ENCODE data around the gene HIPK2. TPM values are rescaled to one million over a fixed set of nuclear protein-coding genes. Genes with fewer than 3 reads are reported as not detected.

The HIPK2 gene
- total RNA-seq, 1 experiment from 2014 or later = 8.3 TPM

DNA sequence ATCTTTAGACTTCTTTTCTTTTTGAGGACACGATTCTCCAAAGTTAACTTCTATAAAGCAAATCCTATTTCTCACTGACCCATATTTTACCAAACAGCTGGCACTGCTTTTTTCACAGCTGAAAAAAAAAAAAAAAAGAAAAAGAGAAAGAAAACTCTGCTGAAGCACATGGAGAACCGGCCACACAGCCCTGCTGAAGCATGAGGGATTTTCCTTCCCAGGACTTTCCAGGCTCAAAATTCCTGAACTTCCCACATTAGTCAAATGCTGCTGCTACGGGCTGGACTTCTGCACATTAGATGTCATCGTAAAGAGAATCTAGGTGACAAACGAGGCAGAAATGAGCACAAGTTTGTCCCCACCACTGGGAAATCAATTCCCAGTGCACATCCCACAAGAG, 25.2 kb downstream of the HIPK2 start:
- no peak for DNase-seq (ENCODE audit: low read depth)

DNA sequence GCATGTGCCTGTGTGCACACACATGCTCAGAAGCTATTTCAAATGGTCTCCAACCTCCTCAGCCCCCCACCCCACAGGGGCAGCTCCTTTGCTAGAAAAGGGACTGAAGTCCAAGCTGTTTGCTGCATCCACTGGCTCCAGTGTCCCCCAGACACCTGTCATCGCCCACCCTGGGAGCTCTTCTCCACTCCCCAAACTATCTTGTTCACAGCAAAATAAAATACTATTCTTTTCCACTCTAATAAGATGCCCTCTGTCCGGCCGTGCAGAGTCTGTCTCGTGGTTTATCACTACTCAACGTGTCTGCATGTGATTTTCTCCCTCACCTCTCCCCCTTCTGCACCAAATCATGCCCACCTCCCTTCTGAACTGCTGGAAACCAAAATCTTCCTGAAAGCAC, 25.6 kb downstream of the HIPK2 start:
- no peak for DNase-seq (ENCODE audit: low read depth)

DNA sequence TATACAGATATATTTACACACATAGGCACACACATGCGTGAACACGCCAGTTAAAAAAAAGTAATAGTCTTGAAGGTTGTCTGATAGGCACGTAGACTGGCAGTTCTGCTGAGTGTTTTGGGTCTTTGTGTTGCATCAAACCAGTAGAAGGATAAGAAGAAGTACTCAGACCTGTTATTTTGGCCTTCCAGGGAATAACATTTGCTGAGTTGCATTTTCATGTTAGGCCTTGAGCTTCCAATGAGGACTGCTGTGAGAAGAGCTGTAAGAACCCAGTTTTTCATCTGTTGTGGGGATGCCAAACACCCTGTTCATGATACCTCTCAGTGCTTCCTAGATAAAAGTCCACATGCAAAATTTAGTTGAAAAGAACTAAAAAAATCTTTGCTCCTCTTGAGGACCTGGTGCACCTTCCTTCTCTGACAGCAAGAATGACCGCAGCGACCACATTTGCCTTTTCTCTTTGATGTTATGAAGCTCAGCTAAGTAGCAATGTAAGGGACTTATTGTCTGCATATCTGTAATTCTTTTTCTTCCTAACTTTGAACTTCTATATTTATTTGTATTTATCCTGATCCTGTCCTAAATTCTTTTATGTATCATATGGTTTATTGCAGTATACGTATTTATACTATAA, 27.2 kb downstream of the HIPK2 start:
- no peak for DNase-seq (ENCODE audit: low read depth)

DNA sequence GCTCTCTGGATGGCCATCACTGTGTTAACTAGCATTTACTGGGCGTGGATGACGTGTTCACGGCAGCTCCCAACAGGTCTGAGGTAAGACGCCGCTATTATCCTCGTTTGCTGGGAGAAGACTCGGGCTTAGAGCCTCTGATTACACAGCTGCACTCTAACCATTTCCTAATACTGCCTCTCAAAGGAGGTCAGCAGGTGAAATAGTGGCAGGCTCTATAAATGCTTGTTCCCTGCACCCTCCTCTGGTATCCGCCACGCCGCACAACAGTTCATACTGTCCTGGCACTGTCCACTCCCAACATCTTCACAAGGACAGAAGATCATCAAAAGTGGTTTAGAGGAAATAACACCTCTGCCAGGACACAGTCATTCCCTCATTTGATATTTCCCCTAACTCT, 28.3 kb downstream of the HIPK2 start:
- no peak for DNase-seq (ENCODE audit: low read depth)

DNA sequence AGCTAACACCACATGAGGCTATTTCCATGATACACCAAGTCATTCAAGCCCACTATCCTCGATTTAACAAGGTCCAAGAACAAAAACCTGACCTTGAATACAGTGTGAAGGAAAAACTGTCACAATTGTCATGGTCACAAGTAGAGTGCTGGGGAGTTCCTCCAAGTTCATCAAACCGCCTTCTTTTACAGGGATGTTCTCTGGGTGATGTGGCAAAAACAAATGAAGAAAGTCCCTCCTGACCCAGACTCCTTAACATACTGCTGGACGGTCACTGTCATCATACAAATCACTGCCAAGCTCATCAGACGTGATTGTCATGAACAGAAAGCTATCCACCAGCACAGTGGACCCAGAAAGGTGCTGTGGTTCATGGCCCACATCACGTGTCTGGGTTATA, 28.9 kb downstream of the HIPK2 start:
- DNase-seq (ENCODE audit: low read depth) = no peak

DNA sequence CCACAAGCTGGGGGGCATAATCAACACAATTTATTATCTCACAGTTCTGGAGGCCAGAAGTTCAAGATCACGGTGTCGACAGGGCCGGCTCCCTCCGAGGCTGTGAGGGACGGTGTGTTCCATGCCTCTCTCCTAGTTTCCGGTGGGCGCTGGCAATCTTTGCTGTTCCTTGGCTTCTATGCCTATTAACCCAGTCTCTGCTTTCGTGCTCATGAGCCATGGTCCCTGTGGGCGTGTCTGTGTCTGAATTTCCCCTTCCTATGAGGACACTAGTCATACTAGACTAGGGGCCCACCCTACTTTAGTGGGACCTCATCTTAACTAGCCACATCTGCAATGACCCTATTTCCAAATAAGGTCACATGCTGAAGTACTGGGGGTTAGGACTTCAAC, 29.4 kb downstream of the HIPK2 start:
- DNase-seq (ENCODE audit: low read depth) = no peak

DNA sequence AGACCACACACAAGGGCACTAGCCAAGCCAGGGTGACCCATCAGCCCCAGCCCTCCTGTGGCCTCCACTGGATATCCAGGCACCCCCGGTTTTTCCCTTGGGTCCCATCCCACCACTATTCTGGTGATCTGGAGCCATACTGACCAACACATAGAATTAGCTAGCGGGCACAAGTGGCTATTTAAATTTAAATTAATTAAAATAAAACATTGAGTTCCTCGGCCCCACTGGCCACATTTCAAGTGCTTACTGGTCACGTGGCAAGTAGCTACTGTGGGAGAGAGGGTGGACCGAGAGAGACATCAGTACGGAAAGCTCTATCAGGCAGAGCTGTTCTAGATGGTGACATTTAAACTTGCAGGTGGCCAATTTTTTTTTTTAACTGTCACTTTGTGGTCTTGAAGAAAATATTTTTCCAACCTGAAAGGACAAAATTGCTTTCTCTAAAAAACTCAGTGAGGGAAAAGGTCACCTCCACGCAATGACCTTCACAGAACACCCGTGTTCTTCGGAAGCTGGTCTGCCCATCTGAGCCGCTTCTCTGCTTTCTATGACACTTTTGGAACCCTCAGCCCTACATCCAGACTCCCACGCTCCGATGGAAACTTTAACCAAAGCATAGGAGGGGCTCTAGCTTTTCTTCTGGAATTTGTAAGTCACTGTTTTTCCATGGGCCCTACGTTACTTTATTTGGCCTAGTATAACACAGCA, 30.0 kb downstream of the HIPK2 start:
- no peak for DNase-seq (ENCODE audit: low read depth)

DNA sequence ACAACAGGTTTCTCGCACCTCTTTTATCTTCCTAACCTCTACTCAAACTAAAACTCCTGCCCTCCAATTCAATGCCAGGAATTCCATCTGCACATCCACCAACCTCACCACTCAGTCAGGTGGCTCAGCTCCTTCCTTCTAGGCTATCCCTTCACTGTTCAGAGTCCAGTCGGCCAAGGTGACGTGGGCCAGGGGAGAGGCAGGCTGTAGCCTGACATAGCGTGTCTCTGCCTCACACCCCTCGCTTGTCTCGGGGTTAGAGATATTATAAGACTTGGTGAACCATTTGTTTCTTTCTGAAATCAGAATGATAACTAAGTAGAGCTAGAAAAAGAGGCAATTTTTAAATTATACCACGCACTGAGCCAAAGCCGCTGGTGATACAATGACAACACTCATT, 31.1 kb downstream of the HIPK2 start:
- DNase-seq (ENCODE audit: low read depth) = no peak

DNA sequence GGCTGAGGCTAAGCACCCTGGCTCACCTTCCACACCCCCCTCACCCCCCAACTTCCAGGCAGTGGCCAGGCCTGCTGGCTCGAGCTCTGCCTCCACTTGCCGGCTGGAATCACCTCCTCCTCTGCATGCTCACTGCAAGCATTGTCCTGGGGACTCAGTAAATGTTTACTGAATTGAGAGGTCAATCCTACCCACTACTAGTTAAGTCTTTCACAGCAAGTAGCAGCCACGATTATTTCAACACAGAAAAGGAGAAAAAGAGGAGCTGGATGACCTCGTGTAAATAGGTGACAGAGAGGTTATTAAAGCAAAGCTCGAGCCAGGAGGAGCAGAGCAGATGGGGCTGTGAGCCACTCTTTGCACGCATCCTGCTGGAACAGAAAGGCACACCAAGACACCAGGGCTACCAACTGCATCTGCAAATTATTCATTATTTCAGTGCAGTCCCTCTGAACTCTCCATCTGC, 32.1 kb downstream of the HIPK2 start:
- DNase-seq (ENCODE audit: low read depth) = peak; percentile 15

DNA sequence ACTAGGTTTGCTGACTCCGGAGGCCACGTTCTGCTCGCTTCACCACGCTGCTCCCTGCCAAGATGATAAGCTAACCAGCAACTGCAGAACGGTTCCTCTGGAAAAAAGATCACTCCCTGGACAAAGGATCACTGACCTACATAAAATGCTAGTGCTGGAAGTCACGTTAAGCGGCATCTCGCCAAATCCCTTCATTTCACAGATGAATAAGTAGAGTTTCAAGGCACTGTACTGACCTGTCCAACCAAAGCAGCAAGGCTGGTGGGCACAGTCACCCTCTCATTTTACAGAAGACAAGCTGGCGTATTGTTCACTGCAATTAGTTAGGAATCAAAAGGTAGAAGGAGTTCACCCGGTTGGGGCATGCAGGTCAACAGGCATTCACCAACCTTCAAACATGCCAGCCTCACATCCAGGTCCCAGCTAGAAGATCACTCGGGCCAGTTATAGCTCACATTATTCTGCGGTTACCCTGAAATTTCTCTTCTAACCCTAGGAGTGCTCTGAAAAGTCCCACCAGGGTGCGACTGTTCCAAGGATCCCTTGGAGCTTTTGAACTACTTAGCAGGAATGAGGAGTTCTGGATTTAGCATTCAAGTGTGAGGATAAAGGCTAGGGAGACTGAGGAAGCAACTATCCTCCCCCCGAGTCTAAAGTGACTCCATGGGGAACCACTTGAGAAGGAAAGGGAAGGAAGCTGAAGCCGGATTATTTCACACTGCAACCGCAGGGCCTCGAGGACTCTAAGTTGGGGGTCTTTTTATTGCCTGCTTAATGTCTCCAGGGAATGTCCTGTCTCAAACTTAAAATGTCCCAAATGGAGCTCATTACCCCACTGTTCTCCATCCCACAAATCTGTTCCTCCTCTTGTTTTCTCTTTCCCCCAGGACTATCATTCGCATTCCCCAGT, 32.8 kb downstream of the HIPK2 start:
- DNase-seq (ENCODE audit: low read depth) = no peak

DNA sequence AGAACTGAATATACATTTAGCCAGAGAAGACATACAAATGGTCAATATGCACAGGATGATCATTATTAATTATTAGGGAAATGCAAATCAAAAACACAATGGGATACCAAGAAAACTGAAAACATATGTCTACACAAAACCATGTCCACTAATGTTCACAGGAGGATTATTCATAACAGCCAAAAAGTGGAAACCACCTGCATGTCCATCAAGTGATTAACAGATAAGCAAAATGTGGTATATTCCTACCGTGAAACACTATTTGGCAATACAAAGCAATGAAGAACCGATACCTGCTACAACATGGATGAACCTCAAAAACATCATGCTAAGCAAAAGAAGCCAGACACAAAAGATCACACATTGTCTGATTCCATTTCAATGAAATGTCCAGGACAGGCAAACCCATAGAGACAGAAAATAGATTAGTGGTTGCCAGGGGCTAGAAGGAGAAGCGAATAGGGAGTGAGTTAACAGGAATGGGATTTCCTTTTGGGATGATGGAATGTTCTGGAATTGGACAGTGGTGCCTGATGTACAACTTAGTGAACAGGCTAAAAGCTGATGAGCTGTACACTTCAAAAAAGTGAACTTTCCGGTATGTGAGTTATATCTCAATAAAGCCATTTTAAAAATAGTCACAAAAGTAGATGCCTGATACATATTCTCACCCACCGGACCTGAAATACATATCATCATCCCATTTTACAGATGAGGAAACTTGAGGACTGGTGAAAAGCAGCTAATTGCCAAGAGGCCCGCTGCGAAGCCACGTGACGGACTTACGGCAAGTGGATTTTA, 33.6 kb downstream of the HIPK2 start:
- DNase-seq (ENCODE audit: low read depth) = peak; percentile 21

DNA sequence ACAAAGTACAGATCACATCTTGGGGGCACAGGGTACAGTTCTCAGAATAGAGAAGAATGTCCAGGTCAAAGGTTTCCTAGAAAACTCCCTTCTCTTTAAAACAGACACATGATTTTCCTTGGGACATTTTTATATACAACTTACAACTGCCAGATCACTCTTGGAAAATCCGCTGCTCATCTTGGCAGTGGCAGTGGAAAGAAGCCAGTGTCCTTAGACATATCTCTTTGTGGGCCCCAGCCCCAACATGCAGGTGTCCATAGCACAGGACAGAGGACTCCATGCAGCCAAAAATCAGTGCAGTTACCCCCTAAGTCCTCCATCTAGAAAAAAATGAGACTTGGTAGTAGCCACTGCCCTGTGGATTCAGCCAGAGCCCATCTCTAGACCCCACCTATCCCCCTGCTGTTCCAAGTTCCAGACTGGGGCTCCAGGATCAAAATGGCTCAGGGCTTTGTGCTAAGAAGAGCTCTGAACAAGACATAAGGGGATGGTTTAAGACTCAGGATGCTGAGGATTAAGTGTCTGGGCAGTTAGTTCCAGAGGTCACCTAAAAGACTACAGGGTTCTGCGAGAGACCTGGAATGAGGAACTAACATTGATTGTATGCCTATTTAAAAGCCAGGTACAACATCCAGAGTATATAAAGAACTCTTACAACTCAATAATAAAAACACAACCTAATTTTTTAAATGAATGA, 34.4 kb downstream of the HIPK2 start:
- DNase-seq (ENCODE audit: low read depth) = no peak

DNA sequence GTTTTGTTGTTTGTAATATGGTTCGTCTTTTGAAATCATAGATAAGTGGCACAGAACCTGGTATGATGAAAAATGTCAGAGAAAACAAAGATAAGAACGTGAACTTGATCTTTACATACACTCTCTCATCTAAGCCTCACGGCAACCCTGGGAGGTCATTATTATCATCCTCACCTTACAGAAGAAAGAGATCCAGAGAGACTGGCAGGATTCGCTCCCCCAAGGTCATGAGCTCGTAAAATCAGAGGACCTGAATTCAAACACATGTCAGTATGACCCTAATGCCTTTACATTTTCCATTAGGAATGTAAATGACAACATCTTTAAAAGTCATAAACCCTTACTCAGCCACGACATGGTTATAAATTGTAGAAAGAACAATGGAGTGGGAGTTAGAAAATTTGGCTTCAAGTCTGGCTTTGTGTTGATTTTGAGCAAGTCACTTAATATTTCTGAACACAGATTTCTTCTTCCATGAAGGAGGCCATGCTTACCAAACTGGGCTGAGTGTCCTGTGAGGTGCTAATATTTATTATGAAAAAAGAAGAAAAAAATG, 35.9 kb downstream of the HIPK2 start:
- DNase-seq (ENCODE audit: low read depth) = no peak

DNA sequence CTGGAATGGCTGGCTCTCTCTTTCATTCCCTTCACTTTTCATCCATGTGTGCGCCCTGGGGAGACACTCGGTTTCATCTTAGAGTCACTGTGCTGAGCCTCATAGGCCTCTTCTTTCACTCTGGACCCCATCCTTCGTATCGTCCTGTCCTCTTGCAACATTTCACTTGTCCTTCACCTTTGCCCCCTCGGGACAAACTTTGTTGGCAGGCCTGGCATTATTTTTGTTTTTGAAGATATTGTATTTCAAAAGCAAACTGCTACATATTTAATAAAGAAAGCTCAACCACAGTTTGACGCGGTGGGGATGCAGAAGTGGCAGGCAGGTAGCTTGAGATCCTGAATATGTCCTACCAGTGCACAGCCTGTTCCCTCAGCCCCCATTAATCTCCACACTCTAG, 36.6 kb downstream of the HIPK2 start:
- DNase-seq (ENCODE audit: low read depth) = no peak

DNA sequence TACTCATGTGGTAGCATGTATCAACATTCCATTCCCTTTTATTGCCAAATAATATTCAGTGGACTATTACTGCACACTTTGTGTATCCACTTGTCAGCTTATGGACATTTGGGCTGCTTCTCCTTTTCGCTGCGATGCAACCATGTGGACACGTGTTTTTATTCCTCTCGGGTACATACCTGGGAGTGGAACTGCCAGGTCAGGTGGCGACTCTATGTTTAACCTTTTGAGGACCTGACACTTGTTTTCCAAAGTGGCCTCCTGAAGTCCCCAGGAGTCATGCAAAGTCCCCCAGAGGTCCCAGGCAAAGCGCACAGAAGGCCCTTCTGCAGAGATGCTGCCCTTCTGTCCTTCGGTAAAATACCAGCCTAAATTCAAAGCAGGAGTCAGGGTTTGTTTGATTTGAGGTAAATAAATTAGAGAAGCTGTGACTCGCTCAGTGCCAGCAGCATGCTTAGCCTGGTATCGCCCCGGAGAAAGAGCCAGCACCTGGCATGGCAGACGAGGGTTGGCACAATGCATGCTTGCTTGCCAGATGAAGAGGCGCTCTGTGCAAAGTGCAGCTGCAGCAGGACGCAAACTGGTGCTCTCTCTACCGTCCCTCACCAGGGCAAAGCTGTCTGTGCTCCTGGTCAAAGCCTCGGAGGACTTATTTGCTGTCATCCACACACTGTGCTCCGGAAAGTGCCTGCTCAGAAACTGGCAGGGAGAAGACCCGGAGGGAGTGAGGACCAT, 37.8 kb downstream of the HIPK2 start:
- DNase-seq (ENCODE audit: low read depth) = no peak

DNA sequence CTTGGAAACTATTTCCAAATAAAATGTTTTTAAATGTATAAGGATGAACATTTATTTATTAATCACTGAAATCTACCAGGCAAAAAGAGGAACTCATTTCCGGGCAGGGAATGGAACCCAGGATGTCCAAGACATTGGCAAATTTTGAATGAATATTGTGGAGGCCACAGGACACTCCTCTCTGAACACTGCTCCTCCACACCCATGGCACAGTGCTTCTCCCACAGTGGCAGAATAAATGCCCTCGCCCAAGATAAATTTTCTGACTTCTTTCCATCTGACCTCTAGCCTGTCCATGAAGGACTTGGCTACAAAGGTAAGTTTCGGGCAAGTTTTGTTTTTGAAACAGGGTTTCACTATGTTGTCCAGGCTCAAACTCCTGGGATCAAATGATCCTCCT, 39.0 kb downstream of the HIPK2 start:
- no peak for DNase-seq (ENCODE audit: low read depth)

DNA sequence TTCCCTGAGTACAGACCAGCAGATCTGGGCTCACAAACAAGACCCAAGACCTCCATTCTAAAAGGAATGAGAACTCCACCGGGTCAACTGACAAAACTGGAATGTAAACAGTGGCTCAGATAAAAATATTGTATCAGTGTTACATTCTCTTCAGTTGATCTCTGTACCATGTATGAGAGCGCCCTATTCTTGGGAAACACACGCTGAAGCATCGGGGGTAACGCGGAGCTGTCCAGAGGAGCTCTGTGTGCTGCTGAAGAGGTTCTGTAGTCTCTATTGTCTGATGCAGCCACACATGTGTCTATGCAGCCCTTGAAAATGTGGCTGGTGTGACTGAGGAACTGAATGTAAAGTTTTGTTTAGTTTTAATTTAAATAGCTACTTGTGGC, 39.7 kb downstream of the HIPK2 start:
- peak; percentile 30 for DNase-seq (ENCODE audit: low read depth)

DNA sequence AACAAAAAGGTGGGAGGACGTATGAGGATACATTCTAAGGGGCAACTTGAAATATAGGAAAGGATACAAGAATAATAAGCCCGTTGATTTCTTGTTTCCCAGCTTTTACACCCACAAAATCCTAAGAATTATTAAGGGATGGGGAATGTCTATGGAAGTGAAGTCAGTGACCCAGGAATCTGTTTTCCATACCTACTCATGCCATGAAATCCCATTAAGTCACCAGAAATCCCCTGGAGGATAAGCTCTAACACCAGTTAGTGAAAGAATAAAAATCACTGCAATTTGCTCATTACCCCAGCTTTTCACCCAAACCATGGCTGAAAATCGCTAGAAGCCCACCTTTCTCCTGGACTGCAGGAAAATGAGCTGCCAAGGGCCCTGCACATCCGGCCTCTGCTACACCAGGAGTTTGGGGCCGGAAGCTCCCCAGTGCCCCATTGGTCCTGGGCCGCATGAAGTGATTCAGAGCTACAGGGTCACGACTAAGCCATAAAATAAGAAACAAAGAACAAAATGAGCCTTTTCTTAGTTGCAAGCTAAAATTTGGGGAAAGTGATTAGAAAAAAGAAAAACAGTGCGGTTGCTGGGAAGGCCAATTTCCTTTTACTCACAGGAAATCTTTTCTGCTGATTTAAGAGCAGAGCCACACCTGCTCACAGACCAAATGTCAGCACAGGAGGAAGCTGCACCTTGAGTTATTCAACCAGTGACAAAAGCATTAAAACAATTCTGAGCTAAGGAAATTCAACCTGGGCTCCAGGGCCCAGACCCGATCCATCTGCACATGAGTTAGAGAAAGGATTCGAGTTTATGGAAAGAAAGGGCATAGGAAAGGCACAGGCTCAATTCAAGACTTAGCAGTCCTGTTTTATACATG, 40.3 kb downstream of the HIPK2 start:
- DNase-seq (ENCODE audit: low read depth) = peak; percentile 46

DNA sequence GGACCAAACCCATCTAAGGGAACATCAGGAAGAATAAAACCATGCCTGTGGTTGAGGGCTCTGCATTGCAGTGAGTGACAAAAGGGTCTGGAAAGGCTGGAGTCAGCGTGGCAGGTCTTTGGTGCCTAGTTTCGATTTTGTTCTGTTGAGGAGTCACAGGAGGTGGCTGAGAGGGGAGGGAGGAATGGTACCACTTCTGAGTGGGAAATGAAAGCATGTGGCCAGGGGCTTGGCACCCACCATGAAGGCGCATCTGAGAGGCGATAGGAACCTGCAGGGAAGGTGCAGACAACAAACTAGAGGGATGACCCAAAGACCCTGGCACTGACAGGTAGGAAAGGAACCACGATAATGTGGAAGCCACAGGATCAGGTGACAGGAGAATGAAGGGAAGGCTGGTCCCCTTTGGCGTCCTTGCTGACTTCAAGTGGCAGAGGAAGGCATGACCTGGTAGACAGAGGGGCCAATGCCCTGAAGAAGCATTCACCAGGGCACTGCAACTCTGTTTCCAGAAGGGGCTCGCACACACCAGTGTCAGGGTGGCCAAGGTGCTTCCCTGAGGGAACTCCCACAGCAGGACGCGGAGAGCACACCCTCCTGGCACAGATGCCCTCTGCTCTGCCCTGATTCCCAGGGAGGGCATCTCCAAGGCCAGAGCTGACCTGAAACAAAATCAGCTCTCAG, 41.7 kb downstream of the HIPK2 start:
- no peak for DNase-seq (ENCODE audit: low read depth)

Measured in RPMI7951 (cell line).